Measurements from ENCODE around the gene KRTAP12-1. TPM values are rescaled to one million over a fixed set of nuclear protein-coding genes. Genes with fewer than 3 reads are reported as not detected.

Gene KRTAP12-1
- total RNA-seq, 1 experiment from 2014 or later: not detected

- intact Hi-C loops (cut with micrococcal nuclease; ENCODE audit: unreplicated experiment): no loop called here
- no peaks in the 10 kb centered on the region for H3K36me3 ChIP-seq (ENCODE audit: control insufficient read depth, insufficient read depth, low read length)
- in situ Hi-C loops (cut with HindIII; ENCODE audit: low pct_unique_long_range_greater_than_20kb, low sequenced_read_pairs): no loop called here
- H3K9me3 ChIP-seq (ENCODE audit: control insufficient read depth, insufficient read depth, low read depth, low read length): no peaks in the 10 kb centered on the region
- ATAC-seq (no peak), DNase-seq (ENCODE audit: low read depth, low spot score) (no peak)
- H3K27ac ChIP-seq (ENCODE audit: low read length): no peak overlapping the region
- H3K4me3 ChIP-seq (ENCODE audit: low read depth in 2 of 2, low read length in 2 of 2): no peak overlapping the region
- CTCF ChIA-PET: no interaction called here
- BruUV-seq (replicated peaks): no TSS peak
- TF ChIP-seq CTCF (IDR thresholded peaks at IDR 0.05): no peak
- H3K4me1 ChIP-seq (ENCODE audit: control insufficient read depth, insufficient read depth, low read length): no peaks in the 10 kb centered on the region
- POLR2A ChIA-PET: no interaction called here
- no peaks in the 10 kb centered on the region for H3K27me3 ChIP-seq (ENCODE audit: control insufficient read depth, insufficient read depth, low read length)
Observed at GRCh38 chr21:44702111-44702972, 20.4 kb upstream of the KRTAP12-1 start.

- Histone ChIP-seq H3K27ac (ENCODE audit: low read length) (no peak overlapping the region), H3K4me3 (ENCODE audit: low read depth in 2 of 2, low read length in 2 of 2) (no peak overlapping the region), H3K27me3 (ENCODE audit: control insufficient read depth, insufficient read depth, low read length) (no peaks in the 10 kb centered on the region), H3K36me3 (ENCODE audit: control insufficient read depth, insufficient read depth, low read length) (no peaks in the 10 kb centered on the region), H3K9me3 (ENCODE audit: control insufficient read depth, insufficient read depth, low read depth, low read length) (no peaks in the 10 kb centered on the region), H3K4me1 (ENCODE audit: control insufficient read depth, insufficient read depth, low read length) (no peaks in the 10 kb centered on the region)
- CTCF ChIA-PET: no interaction called here
- POLR2A ChIA-PET: no interaction called here
- no peak for ATAC-seq
- no TSS peak for BruUV-seq (replicated peaks)
- intact Hi-C loops (cut with micrococcal nuclease; ENCODE audit: unreplicated experiment) (no loop called here), in situ Hi-C loops (cut with HindIII; ENCODE audit: low pct_unique_long_range_greater_than_20kb, low sequenced_read_pairs) (no loop called here)
- DNase-seq (ENCODE audit: low read depth, low spot score): no peak
- TF ChIP-seq POLR2AphosphoS5 (IDR thresholded peaks at IDR 0.05; ENCODE audit: low read depth, low read length) (no peak), SIN3A (IDR thresholded peaks at IDR 0.05; ENCODE audit: borderline replicate concordance, insufficient read depth, low read depth, low read length) (no peak), REST (IDR thresholded peaks at IDR 0.05; ENCODE audit: insufficient read depth in 1 of 2, low read depth in 2 of 2, low read length in 1 of 2) (no peak)
Observed at GRCh38 chr21:44701541-44701940, 19.6 kb upstream of the KRTAP12-1 start.

- ChIA-PET CTCF (no interaction called here), POLR2A (no interaction called here)
- DNase-seq (ENCODE audit: low read depth, low spot score) (no peak), ATAC-seq (no peak)
- Histone ChIP-seq H3K4me1 (ENCODE audit: control insufficient read depth, insufficient read depth, low read length) (no peaks in the 10 kb centered on the region), H3K4me3 (ENCODE audit: low read depth in 2 of 2, low read length in 2 of 2) (no peak overlapping the region), H3K36me3 (ENCODE audit: control insufficient read depth, insufficient read depth, low read length) (no peaks in the 10 kb centered on the region), H3K9me3 (ENCODE audit: control insufficient read depth, insufficient read depth, low read depth, low read length) (no peaks in the 10 kb centered on the region), H3K27ac (ENCODE audit: low read length) (no peak overlapping the region), H3K27me3 (ENCODE audit: control insufficient read depth, insufficient read depth, low read length) (no peaks in the 10 kb centered on the region)
- intact Hi-C loops (cut with micrococcal nuclease; ENCODE audit: unreplicated experiment): no loop called here
- in situ Hi-C loops (cut with HindIII; ENCODE audit: low pct_unique_long_range_greater_than_20kb, low sequenced_read_pairs): no loop called here
- no peak for TF ChIP-seq REST (IDR thresholded peaks at IDR 0.05; ENCODE audit: insufficient read depth in 1 of 2, low read depth in 2 of 2, low read length in 1 of 2)
- BruUV-seq (replicated peaks): no TSS peak
Observed at GRCh38 chr21:44701023-44701400, 19.0 kb upstream of the KRTAP12-1 start.
